ELF-1 (cell line): ENCODE results near the gene CAMK1G.

Experiments
- DNase-seq: peaks from one replicate; pipeline ENCODE4 v3.0.0-alpha.2; 2016; ENCODE audit warnings: low read depth, low spot score

Gene CAMK1G

DNA sequence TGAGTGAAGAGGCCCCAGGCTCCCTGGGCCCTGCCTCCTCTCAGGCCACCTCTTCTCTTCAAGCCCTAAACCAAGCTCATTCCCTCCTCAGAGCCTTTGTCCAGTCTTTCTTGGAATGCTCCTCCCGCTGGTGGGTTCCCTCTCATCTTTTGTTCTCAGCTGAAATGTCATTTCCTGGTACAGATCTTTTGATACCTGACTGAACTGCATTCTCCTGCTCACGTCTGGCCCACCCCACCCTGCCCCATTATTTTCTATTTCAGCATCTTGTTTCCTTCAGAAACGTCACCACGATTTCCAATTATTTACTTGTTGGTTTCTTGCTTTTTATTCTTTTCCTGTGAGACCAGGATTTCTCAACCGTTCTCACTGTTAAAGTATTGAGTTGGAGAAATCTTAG is 52.3 kb downstream of the CAMK1G start:
- DNase-seq: no peak

DNA sequence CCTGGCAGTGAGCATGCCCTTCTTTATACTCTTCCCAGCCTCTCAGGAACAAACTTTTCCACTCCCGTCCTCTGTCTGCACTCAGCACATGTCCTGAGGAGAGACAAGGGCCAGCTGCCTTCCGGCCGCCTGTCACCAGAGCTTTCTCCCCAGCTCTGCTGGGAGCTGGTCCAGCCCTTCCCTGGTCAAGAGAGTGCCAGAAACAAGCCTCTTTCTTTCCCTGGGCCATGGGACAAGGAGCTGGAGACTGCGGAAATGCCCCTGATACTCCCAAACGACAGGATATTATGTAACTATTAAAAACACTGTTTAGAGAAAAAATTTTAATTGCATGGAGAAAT is 58.3 kb downstream of the CAMK1G start:
- no peak for DNase-seq

DNA sequence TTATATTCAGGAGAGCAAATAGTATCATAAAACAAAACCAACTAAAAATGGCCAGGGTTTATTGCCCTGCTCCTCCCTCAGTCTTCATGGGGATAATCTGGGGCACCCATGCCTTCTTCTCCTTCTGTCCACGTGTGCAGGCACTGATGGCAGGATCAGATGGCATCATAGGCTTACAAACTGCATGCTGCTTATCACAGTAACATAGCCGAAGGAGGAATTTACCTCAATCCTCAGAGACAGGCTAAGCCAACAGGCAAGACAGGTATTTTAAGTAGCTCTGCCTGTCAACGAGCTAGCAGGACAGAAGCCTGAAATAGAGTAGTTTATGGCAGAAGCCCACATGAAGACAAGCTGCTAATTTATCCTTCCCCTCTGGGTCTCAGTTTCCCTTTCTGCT is 59.3 kb downstream of the CAMK1G start:
- DNase-seq: no peak

DNA sequence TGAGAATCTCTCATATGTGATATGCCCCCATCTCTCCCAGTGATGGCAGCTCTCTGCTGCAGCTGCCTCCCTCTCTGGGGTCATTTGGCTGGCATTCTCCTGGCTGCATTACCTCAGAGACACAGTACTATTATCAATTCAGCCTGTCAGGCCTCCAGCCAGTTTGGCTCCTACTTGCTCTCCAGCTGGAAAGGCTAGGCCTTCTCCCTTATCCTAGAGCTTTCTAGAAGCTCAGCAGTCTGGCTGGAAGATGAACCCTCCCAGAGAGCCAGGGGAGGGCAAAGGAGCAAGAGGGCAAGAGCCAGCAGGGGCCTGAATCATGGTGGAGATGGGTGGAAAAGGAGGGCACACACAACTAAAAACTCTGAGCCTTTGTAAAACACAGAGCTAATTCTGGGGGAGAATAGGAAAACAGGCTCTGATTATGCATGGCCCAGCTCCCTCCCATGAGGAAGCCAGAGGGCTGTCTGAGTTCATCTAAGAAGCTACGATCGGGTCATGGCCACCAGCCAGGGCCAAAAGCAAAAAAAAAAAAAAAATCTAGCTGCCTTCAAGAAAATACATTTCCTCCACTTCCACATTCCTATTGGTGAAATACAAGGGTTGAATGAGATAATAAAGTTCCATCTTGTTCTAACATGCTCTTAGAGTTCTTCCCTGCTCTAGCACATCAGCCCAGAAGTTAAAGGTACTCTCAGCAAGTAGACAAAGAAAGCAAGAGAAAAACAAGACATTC is 59.9 kb downstream of the CAMK1G start:
- no peak for DNase-seq

DNA sequence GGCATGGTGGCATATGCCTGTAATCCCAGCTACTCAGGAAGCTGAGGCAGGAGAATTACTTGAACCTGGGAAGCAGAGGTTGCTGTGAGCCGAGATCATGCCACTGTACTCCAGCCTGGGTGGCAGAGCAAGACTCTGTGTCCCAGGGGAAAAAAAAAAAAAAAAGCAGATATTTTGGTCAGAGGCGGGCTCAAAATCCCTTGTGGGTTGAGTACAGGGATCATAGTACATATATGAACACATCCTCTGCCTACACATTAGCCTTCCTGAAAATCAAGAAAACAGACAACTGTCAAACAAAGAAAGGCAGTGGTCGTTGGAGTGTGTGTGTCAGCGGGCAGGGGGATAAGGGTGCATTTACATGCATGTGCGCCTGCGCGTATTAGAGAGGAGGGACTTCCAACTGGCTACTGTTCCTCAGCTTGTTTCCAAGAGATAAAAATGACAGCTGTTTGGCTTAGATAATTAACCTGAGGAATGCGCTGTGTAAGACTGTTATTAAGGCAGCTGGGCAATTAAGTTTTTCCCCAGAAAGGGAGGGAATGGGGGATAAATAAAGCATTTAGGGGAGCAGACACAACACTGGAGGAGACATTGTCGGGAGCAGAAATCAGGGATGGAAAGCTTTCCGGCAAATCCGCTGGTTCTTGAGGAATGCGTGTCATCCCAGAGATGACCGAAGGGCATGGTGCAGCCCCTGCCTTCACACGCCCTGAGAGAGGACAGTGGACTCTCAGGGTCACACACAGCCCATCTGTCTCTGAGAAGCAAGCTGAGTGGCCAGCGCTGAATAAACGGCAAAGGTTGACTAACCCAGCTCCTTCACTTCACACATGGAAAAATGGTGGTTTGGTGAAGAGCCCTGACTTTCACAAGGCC is 62.3 kb downstream of the CAMK1G start:
- DNase-seq: no peak

DNA sequence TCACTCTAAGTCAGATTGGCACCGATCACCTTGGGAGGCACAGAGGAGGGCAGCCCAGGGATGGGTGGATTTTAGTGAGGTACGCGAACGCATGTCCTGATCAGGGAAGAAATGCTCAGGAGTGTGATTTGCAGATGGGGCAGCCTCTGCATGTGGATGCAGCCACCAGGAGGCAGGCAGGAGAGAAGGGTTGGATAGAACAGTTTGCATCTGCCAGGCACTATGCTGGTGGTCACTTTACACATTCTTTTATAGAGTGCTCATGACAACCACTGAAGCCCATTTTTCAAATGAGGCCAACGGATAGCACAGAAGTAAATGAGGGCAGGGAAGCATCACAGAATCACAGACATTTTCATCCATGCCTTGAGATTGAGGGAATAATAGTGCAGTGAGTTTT is 63.0 kb downstream of the CAMK1G start:
- no peak for DNase-seq

DNA sequence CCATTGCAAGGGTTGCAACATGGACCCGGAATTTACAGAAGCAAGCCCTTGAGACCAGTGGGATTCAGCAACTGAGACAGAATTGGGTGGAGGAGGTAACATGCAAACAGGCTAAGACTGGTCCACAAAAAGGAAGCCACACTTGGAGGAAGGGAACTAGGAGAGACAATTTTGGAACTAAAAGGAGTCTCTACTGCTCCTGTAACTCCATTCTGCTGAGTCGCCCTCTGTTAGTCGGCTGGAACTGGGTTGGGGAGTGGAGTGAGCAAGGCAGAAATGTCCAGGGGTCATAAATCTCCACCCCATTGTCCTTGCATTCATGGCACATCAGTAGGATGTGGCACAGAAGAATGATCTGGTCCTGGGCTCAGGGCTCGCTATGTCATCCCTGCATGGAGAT is 63.6 kb downstream of the CAMK1G start:
- DNase-seq: no peak

DNA sequence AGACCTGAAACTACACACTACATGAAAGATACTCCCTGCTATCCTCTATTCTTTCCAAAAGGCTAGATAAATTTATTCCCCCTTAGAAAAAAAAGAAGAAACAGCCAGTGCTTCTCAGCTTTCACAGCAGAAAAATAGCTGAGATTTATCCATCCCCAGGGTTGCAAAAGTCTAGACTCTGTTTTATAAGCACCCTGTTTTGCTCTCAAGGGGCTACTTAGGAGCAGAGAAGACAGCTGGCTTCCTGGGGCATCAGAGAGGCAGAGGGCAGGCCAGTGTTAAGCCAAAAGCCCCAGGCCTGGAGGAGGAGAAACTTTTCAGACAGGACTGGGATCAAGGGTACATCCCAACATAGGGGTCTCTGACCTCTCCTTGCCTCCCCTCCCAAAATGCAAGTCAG is 64.8 kb downstream of the CAMK1G start:
- no peak for DNase-seq

DNA sequence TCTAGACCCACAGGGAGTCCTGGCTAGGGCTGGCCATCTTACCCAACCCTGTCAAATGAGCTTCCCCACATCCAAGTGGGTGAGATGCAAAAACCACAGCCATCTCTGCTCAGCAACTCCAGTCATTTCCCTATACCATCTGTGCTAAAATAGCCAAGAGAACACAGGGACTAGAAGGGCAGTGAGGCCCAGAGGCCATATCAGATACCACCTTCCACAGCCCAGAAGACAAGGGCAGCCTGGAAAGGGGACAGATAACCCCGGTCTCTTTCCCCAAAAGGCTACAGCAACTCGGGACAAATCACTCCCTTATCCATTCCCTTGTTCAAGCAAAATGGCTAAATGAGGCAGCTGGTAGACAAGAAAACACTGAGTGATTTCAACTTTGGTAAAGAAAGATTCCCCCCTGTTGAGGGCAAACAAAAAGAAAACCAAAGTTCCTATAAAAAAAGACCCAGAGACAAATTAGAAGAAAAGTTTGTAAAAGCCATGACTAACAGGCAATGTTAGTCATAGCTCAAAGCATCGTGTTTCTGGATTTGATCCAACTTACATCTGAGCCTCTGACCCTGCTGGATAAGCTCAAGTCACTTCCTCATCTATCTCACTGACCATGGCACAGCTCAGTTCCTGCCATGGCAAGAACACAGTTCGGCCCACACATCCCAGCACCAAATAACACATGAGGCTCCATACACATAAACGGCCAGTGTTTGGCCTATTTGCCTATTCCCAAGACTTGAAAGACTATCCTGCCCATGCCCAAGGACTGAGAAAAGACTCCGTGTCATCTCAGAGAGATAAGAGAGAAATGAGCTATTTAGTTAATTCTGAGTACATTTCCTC is 65.6 kb downstream of the CAMK1G start:
- DNase-seq: no peak

DNA sequence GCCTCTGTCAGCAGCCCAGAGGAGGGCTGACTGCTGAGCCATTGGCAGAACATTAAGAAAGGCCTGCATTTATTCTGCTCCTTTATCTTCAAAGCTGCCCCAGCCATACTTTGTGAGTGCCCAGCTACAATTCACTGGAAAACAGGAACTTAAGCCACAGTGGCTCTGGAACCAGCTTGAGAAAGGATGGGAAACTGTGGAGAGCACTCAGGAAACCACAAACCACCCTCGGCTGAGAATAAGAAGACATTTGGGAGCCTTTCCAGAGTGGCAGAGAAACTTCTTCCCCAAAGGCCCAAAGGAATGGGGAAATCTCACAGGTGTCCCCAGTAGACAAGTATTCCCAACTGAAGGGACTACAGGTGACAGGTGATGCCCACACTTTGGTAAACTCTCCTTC is 66.9 kb downstream of the CAMK1G start:
- no peak for DNase-seq

DNA sequence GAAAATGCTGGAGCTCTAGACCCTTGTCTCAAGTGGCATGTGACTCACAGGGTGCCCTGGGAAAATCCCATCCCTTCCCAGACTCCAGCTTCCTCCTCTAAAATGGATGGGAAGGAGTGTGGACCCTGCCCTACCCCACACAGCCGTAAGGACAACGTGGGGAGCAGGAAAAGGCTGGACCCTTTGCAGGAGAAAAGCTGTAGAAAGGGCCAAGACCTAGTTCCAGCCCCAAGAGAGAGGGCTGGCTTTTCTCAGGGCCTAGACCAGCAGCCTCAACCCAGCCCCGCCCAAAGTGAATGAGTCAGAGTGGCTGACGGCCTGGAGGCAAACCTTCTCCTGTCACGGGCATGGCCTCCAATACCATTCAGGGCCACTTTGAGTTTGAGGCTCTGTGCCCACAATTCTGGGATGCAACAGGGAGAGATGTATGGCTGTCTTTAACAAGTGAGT is 67.6 kb downstream of the CAMK1G start:
- DNase-seq: peak; percentile 65

DNA sequence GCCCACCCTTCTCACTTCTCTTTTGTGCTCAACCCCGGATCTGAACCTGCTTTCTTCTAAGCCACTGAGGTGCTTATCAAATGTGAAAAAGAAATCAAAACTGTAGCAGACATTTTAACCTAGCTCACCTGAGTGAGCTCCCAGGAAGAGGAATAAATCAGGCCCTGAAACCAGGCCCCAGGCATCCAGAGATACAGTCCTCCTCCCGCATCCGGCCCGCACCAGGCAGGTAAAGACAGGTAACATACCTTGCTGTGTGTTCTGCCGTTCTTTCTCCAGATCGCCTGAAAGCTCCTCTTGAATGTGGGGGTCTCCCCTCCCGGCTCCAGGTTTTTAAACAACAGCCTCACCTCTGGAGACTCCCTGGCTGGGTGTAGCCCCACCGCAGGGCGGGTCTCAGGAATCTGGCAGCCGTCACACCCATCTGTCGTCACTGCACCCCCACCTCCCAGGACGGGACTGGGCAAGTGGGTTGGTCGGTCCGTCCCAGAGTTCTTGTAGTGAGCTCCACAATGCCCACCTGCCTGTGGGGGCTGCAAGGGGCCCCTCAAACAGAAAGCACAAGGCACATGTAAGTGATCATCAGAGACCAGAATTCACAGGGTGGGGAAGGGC is 68.7 kb downstream of the CAMK1G start, which contains the start of gene LAMB3:
Gene LAMB3, minus strand, starts transcription at position 305 of the 615 bp plus-strand sequence. CDS start 1,481 bp downstream, outside the sequence.
- no peak for DNase-seq

DNA sequence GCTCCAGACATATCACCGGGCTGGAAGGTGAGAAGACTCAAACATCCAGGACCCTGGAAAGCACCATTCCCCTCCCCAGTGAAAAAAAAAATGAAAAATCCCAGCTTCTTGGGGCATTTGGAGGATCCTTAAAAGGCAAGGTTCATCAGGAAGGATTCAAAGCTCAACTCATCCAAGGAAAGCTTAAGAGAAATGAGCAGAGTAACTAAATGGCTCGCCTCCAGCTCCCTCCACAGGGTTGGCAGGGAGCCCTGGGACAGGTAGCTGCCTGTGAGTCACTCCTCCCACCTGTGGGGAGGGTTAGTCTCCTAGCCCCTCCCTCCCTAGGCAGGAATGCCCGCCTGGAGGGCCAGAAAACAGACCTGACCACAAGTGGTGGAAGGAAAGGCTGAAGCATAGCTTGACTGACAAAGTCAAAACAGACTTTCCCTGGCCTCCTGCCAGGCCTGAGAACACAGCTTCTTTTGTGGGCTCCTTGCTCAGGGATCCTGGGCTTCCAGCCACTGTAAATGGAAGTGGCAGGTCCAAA is 69.4 kb downstream of the CAMK1G start:
- DNase-seq: peak; percentile 92

DNA sequence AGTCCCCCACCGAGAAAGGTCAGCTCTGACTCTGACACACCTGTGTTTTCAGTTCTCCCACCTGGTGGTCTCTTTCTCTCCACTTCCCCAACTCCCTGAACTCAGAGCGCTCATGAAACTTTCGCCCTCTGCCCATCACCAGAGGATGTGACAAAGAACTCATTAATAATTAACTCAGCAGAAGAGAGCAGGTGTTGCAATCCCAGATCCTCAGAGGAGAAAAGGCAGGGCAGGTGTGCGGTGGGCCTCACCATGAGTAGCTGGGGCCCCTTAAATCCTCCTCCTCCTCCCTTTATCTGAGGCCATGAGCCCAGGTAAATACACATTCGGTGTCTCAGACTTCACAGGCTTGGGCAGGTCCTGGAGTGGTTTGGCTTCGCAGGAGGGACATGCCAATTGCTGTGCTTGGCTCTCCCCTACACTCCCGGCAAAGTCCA is 70.4 kb downstream of the CAMK1G start:
- no peak for DNase-seq

DNA sequence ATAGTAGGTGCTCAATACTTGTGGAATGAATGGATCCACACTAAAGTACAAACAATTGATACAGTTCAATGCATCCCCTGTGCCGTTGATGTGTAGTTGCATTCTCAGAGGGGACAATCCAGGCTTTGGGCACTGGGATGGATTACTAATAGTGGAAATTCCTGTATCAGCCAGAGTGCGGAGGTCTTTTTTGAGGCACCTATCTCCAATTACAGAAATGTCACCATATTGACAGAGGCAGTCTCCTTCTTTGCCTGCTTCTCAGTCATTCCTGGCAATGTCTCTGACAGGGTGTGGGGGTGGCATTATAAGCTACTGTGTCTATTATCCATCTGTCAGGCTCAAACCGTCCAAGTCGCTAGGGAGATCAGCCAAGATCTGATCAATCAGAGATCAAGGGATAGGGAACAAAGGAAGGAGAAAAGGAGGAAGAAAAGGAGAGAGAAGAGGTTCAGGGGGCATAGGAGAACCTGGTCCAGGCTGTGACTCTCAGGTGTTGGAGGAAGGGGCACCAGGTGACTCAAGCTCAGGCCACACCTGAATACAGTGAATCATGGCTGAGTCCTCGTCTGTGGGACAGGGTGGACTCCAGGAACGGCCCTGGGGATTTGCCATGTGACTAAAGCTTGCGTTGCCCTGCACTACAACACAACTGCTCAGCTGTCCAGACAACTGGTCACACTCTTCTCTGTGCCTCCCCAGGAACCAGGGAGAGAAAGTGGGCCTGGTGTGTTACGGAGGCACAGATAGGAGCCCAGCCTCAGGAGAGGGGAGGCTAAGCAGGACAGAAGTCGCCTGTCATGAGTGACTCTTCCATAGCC is 72.1 kb downstream of the CAMK1G start:
- no peak for DNase-seq

DNA sequence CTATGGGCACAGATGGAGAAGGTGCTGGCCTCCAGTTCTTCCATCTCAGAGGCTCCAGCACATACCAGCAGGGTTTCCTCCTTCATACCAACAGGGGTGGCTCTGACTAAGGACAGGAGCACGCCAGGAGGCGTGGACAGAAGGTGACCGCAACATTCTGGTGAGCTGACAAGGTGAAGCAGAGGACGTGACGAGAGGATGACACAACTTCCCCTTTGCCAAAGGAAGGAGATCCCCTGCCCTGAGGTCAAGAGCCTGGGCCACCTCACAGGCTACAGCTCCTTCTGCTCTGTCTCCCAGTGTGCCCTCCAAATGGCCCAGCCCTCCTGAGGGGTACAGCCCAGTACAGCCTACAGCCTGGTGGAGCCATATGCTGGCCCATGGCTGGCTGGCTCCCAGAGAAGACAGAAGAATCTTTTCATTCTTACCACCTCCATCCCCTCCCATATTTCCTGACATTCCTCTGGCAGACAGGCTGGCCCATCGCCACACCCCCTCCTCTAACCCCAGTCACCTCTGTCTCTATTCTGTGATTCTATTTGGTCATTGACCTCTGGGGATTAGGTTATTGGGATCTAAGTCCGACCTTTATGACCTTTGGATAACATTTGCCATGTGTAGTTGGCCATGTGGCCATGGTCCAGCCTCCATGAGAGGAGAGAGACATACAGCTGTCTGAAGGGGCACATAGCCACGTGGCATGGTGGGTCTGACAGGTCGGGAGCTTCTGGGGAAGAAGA is 73.8 kb downstream of the CAMK1G start:
- DNase-seq: no peak

DNA sequence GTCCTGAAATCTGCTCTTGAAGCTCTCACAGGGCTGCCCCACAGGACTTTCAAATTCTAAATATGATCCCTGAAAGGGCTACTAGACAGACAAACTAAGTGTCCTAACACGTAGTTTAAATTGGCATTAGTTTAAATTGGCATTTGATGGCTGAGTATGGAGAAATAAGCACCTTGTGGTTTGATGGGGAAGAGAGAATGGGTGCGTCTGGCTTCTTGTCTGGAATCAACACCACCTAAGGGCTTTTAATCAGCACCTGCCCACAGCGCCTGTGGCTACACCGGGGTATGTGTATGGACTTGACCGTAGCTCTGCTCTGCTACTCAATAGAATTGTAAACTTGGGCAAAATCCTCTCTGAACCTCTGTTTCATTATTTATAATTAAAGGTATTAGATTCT is 74.4 kb downstream of the CAMK1G start:
- DNase-seq: no peak

DNA sequence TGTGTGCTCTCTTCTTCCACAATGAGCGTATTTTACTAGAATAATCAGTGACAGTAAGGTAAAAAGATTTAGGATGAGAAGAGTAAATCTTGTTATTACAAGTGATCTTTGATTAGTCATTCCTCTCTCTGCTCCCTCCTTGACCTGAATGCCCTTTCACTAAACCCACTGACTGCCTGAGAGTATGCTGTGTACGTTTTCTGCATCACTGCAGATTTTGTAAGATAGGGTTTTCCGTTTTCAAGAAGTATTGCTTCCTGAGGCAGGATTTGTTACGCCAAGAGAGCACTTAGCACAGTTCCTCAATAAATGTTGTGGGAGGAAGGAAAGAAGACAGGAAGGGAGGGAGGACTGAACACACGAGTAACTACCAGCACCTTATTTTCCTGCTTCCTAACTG is 76.4 kb downstream of the CAMK1G start:
- DNase-seq: no peak

DNA sequence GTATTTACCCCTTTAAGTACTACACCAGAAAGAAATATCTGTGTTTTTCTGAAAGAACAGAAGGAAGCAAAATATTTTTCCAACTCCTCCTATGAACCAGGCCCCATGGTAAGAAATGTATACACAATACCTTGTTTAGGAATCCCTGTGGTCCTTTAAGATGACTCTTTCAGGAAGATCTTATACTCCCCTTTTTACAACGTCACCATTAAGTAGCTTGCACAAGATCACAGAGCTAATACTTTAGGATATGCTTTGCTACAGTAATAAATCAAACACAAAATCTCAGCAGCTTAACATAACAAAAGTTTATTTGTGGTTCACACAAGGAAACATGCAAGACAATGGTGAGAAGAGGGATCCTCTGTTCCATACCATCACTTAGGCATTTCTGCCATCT is 77.6 kb downstream of the CAMK1G start:
- DNase-seq: no peak

DNA sequence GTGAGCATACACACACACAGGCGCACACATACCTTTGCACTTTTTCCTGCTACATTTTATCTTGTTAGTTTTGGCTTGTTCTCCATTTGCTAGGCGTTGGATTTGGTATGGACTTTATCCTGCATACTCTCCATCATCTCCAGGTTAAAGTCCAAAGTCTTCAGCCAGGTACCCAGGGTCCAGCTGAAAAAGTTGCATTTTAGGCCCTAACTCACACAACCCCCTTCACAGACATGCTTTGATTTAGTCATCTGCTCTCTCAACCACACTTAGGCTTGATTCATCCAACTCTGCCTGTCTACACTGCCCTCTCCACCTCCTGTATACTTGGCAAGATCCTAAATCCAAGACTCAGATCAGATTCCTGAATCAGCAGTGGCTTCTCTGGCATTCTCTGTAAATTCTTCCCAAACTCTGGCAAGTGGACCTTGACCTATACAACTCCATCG is 79.4 kb downstream of the CAMK1G start:
- DNase-seq: no peak
